GM21515 (cell line): ENCODE data around the gene ADA.

Experiments used
- ATAC-seq: cut with Tn5 transposase; IDR thresholded peaks from one replicate; pipeline ENCODE4 v1.9.1; 2021; ENCODE audit not compliant: unreplicated experiment

ADA gene

GRCh38 chr20:44646023-44646640 lies 5.4 kb downstream of the ADA start:
- ATAC-seq: peak; percentile 21

- ATAC-seq: no peak
These were observed 6.8 kb downstream of the ADA start for GRCh38 chr20:44644667-44645131.

DNA sequence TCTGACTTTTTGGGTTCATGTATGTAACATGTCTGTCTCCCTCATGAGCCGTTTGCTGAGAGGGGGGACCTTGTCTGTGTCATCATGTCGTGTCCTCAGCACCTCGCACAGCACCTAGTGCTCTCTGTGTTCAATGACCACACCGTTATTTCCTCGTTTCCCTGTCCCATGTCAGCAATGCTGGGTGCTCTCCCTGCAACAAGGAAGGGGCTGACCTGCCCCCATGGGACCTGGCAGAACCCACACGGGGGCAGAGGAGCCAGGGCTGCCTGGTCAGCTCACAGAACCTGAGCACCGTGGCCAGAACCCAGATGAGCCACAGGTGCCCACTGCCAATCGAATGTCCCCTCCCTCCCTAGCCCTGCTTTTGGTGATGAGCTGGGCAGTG lies 7.3 kb downstream of the ADA start:
- ATAC-seq: no peak

DNA sequence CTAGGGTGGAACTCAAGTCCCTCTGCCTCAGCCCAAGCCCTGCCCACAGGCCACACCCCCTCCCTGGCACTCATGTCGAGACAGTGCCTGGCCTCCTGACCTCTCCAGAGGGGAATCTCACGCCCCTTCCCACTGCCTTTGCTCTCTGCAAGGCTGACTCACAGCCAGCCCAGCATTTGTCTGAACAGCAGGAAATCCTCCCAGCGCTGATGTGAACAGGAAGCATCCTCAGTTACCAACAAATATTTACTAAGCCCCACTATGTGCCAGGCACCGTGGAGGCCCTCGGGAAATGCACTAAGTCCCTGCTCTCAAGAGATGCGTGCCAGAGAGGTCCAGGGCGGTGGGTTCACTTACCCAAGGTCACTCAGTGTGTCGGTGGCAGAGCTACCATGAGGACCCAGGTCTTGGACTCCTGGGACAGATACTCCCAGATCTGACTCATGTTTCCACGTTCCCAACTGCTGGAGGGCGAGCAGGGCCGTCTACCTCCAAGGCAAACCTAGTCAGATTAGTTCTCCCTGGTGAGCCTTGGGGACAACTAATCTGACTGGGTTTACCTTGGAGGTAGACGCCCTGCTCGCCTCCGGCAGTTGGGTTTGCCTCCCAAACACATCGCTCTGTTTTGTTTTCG lies 7.8 kb downstream of the ADA start:
- ATAC-seq: no peak

DNA sequence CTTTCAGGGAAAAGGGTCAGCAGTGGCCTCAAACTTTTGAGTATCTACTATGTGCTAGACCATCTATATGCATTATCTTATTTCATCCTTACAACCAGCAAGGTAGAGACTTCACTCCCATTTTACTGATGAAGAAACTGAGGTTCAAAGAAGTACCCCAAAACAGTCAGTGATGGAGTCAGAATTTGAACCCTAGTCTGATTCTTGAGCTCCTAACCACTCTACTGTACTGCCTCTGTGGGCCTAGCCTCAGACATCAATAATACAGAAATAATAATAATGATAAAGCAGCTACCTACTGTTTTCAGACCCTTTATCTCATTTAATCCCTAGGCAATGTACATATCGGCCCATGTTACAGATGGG lies 8.4 kb downstream of the ADA start:
- ATAC-seq: no peak

DNA sequence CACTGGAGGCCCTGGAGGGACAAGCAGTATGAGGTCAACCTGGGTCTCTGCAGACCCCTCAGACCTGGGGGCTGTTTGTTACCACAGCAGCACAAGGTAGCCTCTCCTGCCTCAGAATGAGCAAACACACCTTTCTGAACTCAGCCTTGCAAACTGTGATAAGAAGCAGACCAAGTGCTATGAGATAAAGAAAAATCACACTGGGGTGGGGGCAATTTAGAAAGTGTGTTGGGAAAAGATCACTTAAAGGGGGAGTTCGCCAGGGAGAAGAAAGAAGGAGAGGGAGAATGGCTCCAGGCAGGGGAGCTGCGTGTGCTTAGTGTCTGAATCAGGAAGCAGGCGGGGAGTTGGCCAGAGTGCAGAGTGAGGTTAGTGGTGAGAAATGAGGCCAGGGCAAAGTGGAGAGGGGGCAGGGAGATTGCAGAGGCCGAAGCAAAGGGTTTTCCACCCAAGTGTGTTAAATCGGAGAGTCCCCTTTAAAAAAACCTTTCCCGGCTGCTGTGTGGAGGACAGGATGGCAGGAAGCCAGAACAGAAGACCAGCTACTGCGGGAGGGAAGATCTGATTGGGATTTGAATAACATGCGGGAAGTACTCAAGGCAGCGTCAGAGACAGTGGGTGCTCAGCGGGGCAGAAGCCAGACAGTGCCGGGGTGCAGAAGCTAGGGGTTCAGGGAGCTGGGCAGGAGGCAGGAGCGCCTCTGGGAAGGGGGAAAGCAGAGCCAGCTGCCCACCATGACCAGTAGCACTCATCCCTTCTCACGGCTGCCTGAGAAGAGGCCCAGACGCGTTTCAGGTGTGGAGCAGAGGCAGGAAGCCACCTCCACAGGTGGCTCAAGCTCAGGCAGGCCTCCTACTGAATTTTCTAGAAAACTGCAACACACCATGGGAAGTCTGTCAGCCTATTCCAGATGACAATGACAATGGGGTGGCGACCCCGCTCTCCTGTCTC lies 9.0 kb downstream of the ADA start:
- ATAC-seq: peak; percentile 30

DNA sequence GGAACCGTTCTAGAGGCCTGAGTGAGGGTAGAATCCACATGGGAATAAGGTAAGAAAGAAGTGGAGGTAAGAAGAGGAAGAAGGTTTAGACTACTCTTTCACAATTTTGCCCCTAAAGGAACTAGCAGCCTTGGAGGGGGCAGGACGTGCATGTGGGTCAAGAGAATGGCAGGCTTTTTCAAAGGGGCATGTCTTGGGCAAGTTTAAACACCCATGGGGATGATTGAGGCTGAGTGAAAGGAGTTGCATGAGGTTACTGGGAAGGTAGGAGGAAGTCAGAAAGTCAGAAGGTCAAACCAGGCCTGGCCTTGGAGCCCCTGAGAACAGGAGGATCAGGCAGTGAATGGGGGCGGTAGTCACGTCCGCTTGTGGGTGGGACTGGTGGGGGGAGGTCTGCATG lies 10.2 kb downstream of the ADA start:
- ATAC-seq: no peak

- ATAC-seq: no peak
These were observed 11.0 kb downstream of the ADA start for GRCh38 chr20:44640522-44640921.

DNA sequence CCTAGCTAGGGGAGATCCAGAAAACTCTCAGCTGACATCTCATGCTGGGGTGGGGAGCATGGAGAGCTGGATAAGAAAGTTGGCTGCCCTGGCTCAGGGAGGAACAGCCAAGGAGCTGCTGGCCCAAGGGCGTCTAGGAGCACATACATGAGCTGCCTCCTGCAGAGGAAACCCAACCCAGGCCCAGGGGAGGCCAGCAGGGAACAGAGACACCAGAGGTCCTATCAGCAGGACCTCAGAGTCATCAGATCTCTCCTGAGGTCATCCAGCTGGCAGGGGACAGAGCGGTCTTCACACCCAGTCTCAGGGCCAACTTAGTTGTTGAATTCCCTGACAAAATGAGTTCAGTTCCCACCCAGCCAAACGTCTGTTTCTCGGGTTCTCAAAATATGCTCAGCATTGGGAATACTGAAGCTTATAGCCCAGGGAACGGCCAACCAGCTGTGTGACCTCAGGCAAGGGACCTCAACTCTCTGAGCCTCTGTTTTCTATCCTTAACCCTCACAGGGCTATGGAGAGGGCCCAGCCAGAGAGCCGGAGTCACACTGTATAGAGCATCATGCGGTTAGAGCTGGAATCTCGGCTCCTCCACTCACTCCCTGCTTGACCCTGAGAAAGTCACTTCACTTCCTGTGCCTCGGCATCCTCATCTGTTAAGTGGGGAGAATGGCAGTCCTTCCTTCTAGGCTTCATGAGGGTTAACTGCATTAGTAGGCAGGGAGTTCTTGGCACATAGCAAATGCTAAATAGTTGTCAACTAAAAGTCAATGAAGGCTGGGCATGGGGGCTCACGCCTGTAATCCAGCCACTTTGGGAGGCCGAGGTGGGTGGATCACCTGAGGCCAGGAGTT lies 13.8 kb downstream of the ADA start:
- no peak for ATAC-seq

DNA sequence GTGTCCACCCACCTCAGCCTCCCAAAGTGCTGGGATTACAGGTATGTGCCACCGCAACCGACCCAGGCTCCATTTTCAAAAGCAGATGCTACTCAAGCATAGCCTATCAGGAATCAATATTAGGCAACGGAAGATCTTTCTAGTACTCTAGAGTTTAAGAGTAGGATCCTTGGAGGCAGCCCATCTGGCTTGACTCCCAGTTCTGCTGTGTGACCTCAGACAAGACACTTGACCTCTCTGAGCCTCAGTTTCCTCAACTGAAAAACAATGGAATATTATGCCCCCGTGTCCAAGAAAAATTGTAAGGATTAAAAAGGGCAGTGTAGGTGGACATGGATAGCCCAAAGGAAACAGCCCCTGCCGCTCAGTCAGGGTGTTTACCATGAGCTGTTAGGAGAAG lies 14.5 kb downstream of the ADA start:
- no peak for ATAC-seq

GRCh38 chr20:44635877-44636276 lies 15.6 kb downstream of the ADA start:
- ATAC-seq: no peak

- no peak for ATAC-seq
These were observed 17.5 kb downstream of the ADA start for GRCh38 chr20:44633872-44634600.

- no peak for ATAC-seq
These were observed 18.2 kb downstream of the ADA start for GRCh38 chr20:44633187-44633810.

DNA sequence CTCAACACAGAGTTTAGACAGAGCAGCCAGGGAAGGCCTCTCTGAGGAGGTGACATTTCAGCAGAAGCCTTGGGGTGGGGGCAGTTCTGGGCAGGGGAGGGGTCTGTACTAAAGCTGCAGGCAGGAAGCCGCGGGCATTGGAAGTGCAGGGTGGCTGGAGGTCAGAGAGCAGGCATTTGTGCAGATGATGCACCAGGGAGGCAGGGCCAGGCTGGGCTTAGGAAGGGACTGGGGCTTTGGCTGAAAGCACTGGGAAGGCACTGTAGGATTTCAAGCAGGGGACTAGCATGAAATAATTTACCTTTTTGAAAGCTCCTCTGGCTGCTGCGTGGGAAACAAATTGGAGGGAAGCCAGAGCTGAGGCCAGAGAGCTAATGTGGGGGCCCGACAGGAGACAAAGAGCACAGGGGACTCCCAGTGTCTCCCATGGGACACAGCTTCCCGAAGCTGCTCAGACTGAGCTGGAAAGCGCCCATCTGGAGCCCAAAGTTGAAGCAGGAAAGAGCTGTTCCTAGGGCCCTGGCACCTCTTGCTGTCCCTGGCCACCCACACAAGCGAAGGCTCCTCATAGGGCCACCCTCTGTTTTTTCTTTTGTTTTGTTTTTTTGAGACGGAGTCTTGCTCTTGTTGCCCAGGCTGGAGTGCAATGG lies 19.3 kb downstream of the ADA start:
- ATAC-seq: no peak

- ATAC-seq: no peak
These were observed 21.2 kb downstream of the ADA start for GRCh38 chr20:44630297-44630696.

DNA sequence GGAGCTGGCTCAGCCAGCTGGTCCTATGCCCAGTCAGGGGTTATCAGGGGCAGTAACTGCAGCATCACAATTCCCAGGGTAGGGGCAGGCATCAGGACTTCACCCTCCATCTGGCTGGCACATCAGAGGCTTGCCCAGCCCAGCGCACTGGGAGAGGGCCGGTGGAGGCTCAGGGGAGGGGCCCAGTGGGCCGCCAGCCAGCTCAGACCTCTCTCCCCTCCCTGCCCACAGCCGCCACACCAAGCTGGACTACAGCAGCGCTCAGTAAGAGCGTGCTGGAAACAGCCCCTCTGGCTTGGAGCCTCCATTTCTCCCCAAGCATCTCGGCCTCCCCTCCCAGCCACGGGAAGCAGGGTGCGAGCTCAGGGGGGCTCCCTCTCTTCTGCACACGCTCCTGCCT lies 22.0 kb downstream of the ADA start:
- ATAC-seq: no peak

- ATAC-seq: no peak
These were observed 22.5 kb downstream of the ADA start for GRCh38 chr20:44629017-44629385.

DNA sequence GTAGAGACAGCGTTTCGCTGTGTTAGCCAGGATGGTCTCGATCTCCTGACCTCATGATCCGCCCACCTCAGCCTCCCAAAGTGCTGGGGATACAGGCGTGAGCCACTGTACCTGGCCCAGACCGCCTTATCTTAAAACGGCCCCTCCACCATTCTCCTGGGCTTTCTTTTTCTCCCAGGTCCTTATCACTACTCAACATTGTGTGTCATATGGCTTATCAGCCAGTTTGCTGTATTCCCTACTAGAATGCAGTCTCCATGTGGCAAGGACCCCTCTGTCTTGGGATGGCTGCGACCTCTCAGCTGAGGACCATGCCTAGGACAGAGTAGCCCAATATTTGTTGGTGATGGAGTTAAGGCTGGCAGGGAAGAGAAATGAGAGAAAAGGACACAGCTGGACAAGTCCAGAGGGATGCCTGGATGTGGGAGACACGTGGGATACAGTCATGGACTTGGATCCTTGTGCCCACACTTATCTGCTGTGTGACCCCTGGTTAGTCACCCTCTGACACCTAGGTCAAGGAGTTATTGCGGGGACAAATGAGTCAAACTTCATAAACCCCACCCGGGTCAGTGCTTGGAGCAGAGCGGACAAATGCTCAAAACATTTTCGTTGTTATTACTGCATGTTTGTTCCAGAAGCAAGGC lies 24.0 kb downstream of the ADA start:
- ATAC-seq: no peak

GRCh38 chr20:44626278-44626677 lies 25.2 kb downstream of the ADA start:
- ATAC-seq: no peak
